Trophoblast cell (in vitro differentiated cells and primary cell): ENCODE data around the gene TMEM95.

Experiments used
- DNase-seq, 2 donors: peaks; one replicate each; pipeline ENCODE4 v3.0.0-alpha.2; 2016
- H2AFZ ChIP-seq: 2 replicates; pipeline ENCODE4 v1.6.1; 2013; ENCODE audit warnings: low read length, moderate library complexity, mild to moderate bottlenecking; ENCODE audit not compliant: insufficient read depth, poor library complexity
- H2AK5ac ChIP-seq: 2 replicates; pipeline ENCODE4 v1.6.1; 2013; ENCODE audit warnings: mild to moderate bottlenecking, low read length
- H2BK120ac ChIP-seq: 2 replicates; pipeline ENCODE4 v1.6.1; 2013; ENCODE audit warnings: low read length, mild to moderate bottlenecking, moderate library complexity; ENCODE audit not compliant: insufficient read depth, poor library complexity
- H2BK12ac ChIP-seq: 2 replicates; pipeline ENCODE4 v1.6.1; 2013; ENCODE audit warnings: mild to moderate bottlenecking, low read length, moderate library complexity
- H2BK5ac ChIP-seq: 2 replicates; pipeline ENCODE4 v1.6.1; 2013; ENCODE audit warnings: low read length, low read depth, moderate library complexity, mild to moderate bottlenecking; ENCODE audit not compliant: poor library complexity
- H3K14ac ChIP-seq: 2 replicates; pipeline ENCODE4 v1.6.1; 2013; ENCODE audit warnings: mild to moderate bottlenecking, low read length
- H3K18ac ChIP-seq: 2 replicates; pipeline ENCODE4 v1.6.1; 2013; ENCODE audit warnings: mild to moderate bottlenecking, low read length
- H3K23ac ChIP-seq: 2 replicates; pipeline ENCODE4 v1.6.1; 2013; ENCODE audit warnings: low read length
- H3K27ac ChIP-seq: 2 replicates; pipeline ENCODE4 v1.5.1; 2013; ENCODE audit warnings: low read depth, mild to moderate bottlenecking, inconsistent platforms, low read length, moderate library complexity
- H3K27me3 ChIP-seq: 2 replicates; pipeline ENCODE4 v1.6.1; 2013; ENCODE audit warnings: inconsistent platforms, mild to moderate bottlenecking, low read length, moderate library complexity; ENCODE audit not compliant: insufficient read depth
- H3K36me3 ChIP-seq, 2 experiments: 1 replicate in 1 of 2; 2 replicates in 1 of 2; pipeline ENCODE4 v1.6.1; 2013; ENCODE audit warnings: low read length in 2 of 2, mild to moderate bottlenecking in 2 of 2, moderate library complexity in 1 of 2; ENCODE audit not compliant: insufficient read depth in 2 of 2, control insufficient read depth in 1 of 2
- H3K4ac ChIP-seq: 2 replicates; pipeline ENCODE4 v1.6.1; 2013; ENCODE audit warnings: low read depth, mild to moderate bottlenecking, low read length, moderate library complexity
- H3K4me1 ChIP-seq, 2 experiments: 1 replicate in 1 of 2; 2 replicates in 1 of 2; pipeline ENCODE4 v1.6.1; 2013; ENCODE audit warnings: low read length in 2 of 2, mild to moderate bottlenecking in 2 of 2, moderate library complexity in 1 of 2; ENCODE audit not compliant: insufficient read depth in 2 of 2, control insufficient read depth in 1 of 2
- H3K4me2 ChIP-seq: 2 replicates; pipeline ENCODE4 v1.6.1; 2013; ENCODE audit warnings: inconsistent platforms, mild to moderate bottlenecking, low read length, moderate library complexity
- H3K4me3 ChIP-seq: 2 replicates; pipeline ENCODE4 v1.5.1; 2013; ENCODE audit warnings: mild to moderate bottlenecking, low read depth, low read length, inconsistent platforms
- H3K79me1 ChIP-seq: one replicate; pipeline ENCODE4 v1.6.1; 2013; ENCODE audit warnings: low read length
- H3K79me2 ChIP-seq: 2 replicates; pipeline ENCODE4 v1.6.1; 2013; ENCODE audit warnings: low read length, mild to moderate bottlenecking; ENCODE audit not compliant: control insufficient read depth, insufficient read depth, poor library complexity
- H3K9ac ChIP-seq: 2 replicates; pipeline ENCODE4 v1.6.1; 2013; ENCODE audit warnings: mild to moderate bottlenecking, low read length
- H3K9me3 ChIP-seq: 2 replicates; pipeline ENCODE4 v1.6.1; 2013; ENCODE audit warnings: low read depth, mild to moderate bottlenecking, control low read depth, inconsistent platforms, low read length; ENCODE audit not compliant: insufficient read depth
- H4K12ac ChIP-seq: 2 replicates; pipeline ENCODE4 v1.6.1; 2013; ENCODE audit warnings: low read depth, mild to moderate bottlenecking, low read length, moderate library complexity
- H4K8ac ChIP-seq: 2 replicates; pipeline ENCODE4 v1.6.1; 2013; ENCODE audit warnings: low read depth, mild to moderate bottlenecking, low read length, moderate library complexity
- H4K91ac ChIP-seq: one replicate; pipeline ENCODE4 v1.6.1; 2013; ENCODE audit warnings: low read depth, mild to moderate bottlenecking, low read length, moderate library complexity
- WGBS: extraction: QIAGEN DNeasy Blood & Tissue Kit; methylation state at CpG from one replicate; pipeline ENCODE4 v1.1.7; 2013; ENCODE audit warnings: missing lambda C conversion rate; ENCODE audit not compliant: insufficient read length, insufficient coverage; ENCODE audit errors: extremely low coverage; 5-methylcytosine and 5-hydroxymethylcytosine counted together

Gene TMEM95

GRCh38 chr17:7328840-7329373 lies 26.0 kb upstream of the TMEM95 start, which contains the start of gene NEURL4:
NEURL4 (minus strand) TSS chr17:7329335; CDS start chr17:7329312, 23 bp downstream.
- Histone ChIP-seq H4K91ac (peak within 1 kb of the TSS; percentile 71), H3K18ac (peak within 1 kb of the TSS; percentile 79), H2BK120ac (peak within 1 kb of the TSS; percentile 23), H2AK5ac (peak within 1 kb of the TSS; percentile 43), H3K79me2 (peaks cover 4% of the 10 kb centered on the region), H3K27ac (peak within 1 kb of the TSS; percentile 31), H3K36me3 (peaks cover 25 to 30% of the 10 kb centered on the region in 2 experiments), H3K4me2 (peak within 1 kb of the TSS; percentile 85), H3K27me3 (no peaks in the 10 kb centered on the region), H3K9me3 (no peaks in the 10 kb centered on the region), H3K14ac (peak within 1 kb of the TSS; percentile 83), H3K79me1 (peaks cover 11% of the 10 kb centered on the region), H3K23ac (no peak within 1 kb of the TSS), H4K8ac (peak within 1 kb of the TSS; percentile 92), H2BK5ac (peak within 1 kb of the TSS; percentile 23), H2BK12ac (no peak within 1 kb of the TSS), H3K4ac (peak within 1 kb of the TSS; percentile 69), H2AFZ (peak within 1 kb of the TSS; percentile 84), H3K9ac (peak within 1 kb of the TSS; percentile 90), H3K4me1 (peaks cover 4 to 8% of the 10 kb centered on the region in 2 experiments), H3K4me3 (peak within 1 kb of the TSS; percentile 85), H4K12ac (peak within 1 kb of the TSS; percentile 63)
- no CpG with 5 or more reads among the region's 50 CpGs for WGBS
- peak in 1 of 2 donors; percentile 54 for DNase-seq

GRCh38 chr17:7329374-7329996 lies 25.5 kb upstream of the TMEM95 start:
- Histone ChIP-seq H3K27me3 (no peaks in the 10 kb centered on the region), H2BK12ac (no peak overlapping the region), H3K4me1 (peaks cover 4 to 8% of the 10 kb centered on the region in 2 experiments), H4K8ac (peak overlapping the region; percentile 81), H2BK120ac (peak overlapping the region; percentile 23), H3K27ac (peak overlapping the region; percentile 31), H3K79me1 (peaks cover 11% of the 10 kb centered on the region), H3K14ac (peak overlapping the region; percentile 79), H3K79me2 (peaks cover 4% of the 10 kb centered on the region), H3K9ac (peak overlapping the region; percentile 73), H2BK5ac (no peak overlapping the region), H3K18ac (peak overlapping the region; percentile 52), H3K36me3 (peaks cover 20 to 26% of the 10 kb centered on the region in 2 experiments), H2AFZ (peak overlapping the region; percentile 77), H3K4me2 (peak overlapping the region; percentile 85), H4K12ac (peak overlapping the region; percentile 26), H2AK5ac (no peak overlapping the region), H3K23ac (no peak overlapping the region), H3K4ac (peak overlapping the region; percentile 47), H3K9me3 (no peaks in the 10 kb centered on the region), H4K91ac (peak overlapping the region; percentile 21), H3K4me3 (peak overlapping the region; percentile 85)
- WGBS, result no CpG with 5 or more reads among the region's 43 CpGs
- DNase-seq, result peak; percentile 97 to 99

GRCh38 chr17:7329997-7330637 lies 24.8 kb upstream of the TMEM95 start:
- H3K36me3 ChIP-seq, result peaks cover 15 to 20% of the 10 kb centered on the region in 2 experiments
- DNase-seq, result peak; percentile 53 to 72
- H2BK5ac ChIP-seq, result no peak overlapping the region
- no CpG with 5 or more reads among the region's 34 CpGs for WGBS
- no peak overlapping the region for H3K23ac ChIP-seq
- H4K91ac ChIP-seq, result peak overlapping the region; percentile 81
- H3K79me1 ChIP-seq, result peaks cover 11% of the 10 kb centered on the region
- peak overlapping the region; percentile 31 for H3K27ac ChIP-seq
- H4K12ac ChIP-seq, result peak overlapping the region; percentile 88
- H3K4me3 ChIP-seq, result peak overlapping the region; percentile 78
- H3K4me2 ChIP-seq, result peak overlapping the region; percentile 85
- H2BK12ac ChIP-seq, result no peak overlapping the region
- H3K79me2 ChIP-seq, result peaks cover 4% of the 10 kb centered on the region
- H3K4ac ChIP-seq, result peak overlapping the region; percentile 47
- H2AK5ac ChIP-seq, result peak overlapping the region; percentile 67
- peak overlapping the region; percentile 79 for H3K14ac ChIP-seq
- peak overlapping the region; percentile 73 for H3K9ac ChIP-seq
- H3K4me1 ChIP-seq, result peaks cover 4 to 8% of the 10 kb centered on the region in 2 experiments
- no peaks in the 10 kb centered on the region for H3K9me3 ChIP-seq
- H3K27me3 ChIP-seq, result no peaks in the 10 kb centered on the region
- H4K8ac ChIP-seq, result peak overlapping the region; percentile 81
- peak overlapping the region; percentile 28 for H2BK120ac ChIP-seq
- peak overlapping the region; percentile 77 for H2AFZ ChIP-seq
- peak overlapping the region; percentile 58 for H3K18ac ChIP-seq

DNA sequence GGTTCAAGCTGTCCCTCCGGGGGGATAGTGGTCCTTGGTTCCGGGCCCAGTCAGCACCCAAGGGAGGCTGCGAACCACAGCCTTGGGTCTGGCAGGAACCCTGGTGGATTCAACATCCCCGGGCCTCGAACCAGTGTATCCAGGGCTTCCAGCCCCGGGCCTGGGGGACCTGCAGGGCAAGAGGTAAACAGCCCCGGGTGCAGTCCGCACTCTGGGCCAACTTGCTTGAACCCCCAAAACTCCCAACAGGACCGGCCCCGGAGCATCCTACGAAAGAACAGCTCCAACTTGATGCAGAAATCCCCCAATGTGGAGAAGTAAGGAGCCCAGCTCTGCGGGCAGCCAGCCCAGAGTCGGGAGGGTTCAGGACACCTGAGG lies 24.3 kb upstream of the TMEM95 start:
- H3K4ac ChIP-seq, result peak overlapping the region; percentile 35
- H2BK12ac ChIP-seq, result peak overlapping the region; percentile 1
- H2AFZ ChIP-seq, result peak overlapping the region; percentile 14
- peak overlapping the region; percentile 71 for H4K8ac ChIP-seq
- peak overlapping the region; percentile 88 for H4K12ac ChIP-seq
- peak overlapping the region; percentile 28 for H2BK120ac ChIP-seq
- peak overlapping the region; percentile 67 for H2AK5ac ChIP-seq
- H4K91ac ChIP-seq, result peak overlapping the region; percentile 81
- H3K79me2 ChIP-seq, result peaks cover 4% of the 10 kb centered on the region
- peaks cover 11 to 15% of the 10 kb centered on the region in 2 experiments for H3K36me3 ChIP-seq
- no peak for DNase-seq
- peak overlapping the region; percentile 19 for H3K4me3 ChIP-seq
- peaks cover 4 to 8% of the 10 kb centered on the region in 2 experiments for H3K4me1 ChIP-seq
- H3K27me3 ChIP-seq, result no peaks in the 10 kb centered on the region
- peaks cover 11% of the 10 kb centered on the region for H3K79me1 ChIP-seq
- WGBS, result no CpG with 5 or more reads among the region's 13 CpGs
- H3K18ac ChIP-seq, result peak overlapping the region; percentile 58
- H3K27ac ChIP-seq, result no peak overlapping the region
- no peaks in the 10 kb centered on the region for H3K9me3 ChIP-seq
- peak overlapping the region; percentile 28 for H3K9ac ChIP-seq
- H3K14ac ChIP-seq, result peak overlapping the region; percentile 44
- H3K23ac ChIP-seq, result no peak overlapping the region
- H3K4me2 ChIP-seq, result peak overlapping the region; percentile 85
- no peak overlapping the region for H2BK5ac ChIP-seq
